Measurements from ENCODE around the gene PRKAR1A.

The PRKAR1A gene

GRCh38 chr17:68569346-68569745 lies 57.1 kb downstream of the PRKAR1A start:
- no peaks in the 10 kb centered on the region for H3K36me3 ChIP-seq (ENCODE audit: control insufficient read depth in 2 of 2, insufficient read depth in 1 of 2, low read length in 2 of 2)
- TF ChIP-seq ZNF514 (tag by site-specific recombination; IDR thresholded peaks at IDR 0.05) (no peak), GFI1B (tag by site-specific recombination; IDR thresholded peaks at IDR 0.05) (no peak), BCL6B (tag by site-specific recombination; IDR thresholded peaks at IDR 0.05) (no peak), ZNF341 (tag by site-specific recombination; IDR thresholded peaks at IDR 0.05; ENCODE audit: low read depth) (no peak), ZNF670 (tag by site-specific recombination; IDR thresholded peaks at IDR 0.05; ENCODE audit: low read depth) (no peak), ZBTB48 (tag by site-specific recombination; IDR thresholded peaks at IDR 0.05) (no peak), YY1 (tag by site-specific recombination; IDR thresholded peaks at IDR 0.05) (no peak), ZNF416 (tag by site-specific recombination; IDR thresholded peaks at IDR 0.05) (no peak), HOXD13 (CRISPR knock-in tag; IDR thresholded peaks at IDR 0.05; ENCODE audit: borderline replicate concordance) (no peak), ZNF449 (tag by site-specific recombination; IDR thresholded peaks at IDR 0.05) (no peak), SP3 (tag by site-specific recombination; IDR thresholded peaks at IDR 0.05) (no peak), ZNF488 (tag by site-specific recombination; IDR thresholded peaks at IDR 0.05) (no peak)
- TF ChIP-seq, protein P1, sequence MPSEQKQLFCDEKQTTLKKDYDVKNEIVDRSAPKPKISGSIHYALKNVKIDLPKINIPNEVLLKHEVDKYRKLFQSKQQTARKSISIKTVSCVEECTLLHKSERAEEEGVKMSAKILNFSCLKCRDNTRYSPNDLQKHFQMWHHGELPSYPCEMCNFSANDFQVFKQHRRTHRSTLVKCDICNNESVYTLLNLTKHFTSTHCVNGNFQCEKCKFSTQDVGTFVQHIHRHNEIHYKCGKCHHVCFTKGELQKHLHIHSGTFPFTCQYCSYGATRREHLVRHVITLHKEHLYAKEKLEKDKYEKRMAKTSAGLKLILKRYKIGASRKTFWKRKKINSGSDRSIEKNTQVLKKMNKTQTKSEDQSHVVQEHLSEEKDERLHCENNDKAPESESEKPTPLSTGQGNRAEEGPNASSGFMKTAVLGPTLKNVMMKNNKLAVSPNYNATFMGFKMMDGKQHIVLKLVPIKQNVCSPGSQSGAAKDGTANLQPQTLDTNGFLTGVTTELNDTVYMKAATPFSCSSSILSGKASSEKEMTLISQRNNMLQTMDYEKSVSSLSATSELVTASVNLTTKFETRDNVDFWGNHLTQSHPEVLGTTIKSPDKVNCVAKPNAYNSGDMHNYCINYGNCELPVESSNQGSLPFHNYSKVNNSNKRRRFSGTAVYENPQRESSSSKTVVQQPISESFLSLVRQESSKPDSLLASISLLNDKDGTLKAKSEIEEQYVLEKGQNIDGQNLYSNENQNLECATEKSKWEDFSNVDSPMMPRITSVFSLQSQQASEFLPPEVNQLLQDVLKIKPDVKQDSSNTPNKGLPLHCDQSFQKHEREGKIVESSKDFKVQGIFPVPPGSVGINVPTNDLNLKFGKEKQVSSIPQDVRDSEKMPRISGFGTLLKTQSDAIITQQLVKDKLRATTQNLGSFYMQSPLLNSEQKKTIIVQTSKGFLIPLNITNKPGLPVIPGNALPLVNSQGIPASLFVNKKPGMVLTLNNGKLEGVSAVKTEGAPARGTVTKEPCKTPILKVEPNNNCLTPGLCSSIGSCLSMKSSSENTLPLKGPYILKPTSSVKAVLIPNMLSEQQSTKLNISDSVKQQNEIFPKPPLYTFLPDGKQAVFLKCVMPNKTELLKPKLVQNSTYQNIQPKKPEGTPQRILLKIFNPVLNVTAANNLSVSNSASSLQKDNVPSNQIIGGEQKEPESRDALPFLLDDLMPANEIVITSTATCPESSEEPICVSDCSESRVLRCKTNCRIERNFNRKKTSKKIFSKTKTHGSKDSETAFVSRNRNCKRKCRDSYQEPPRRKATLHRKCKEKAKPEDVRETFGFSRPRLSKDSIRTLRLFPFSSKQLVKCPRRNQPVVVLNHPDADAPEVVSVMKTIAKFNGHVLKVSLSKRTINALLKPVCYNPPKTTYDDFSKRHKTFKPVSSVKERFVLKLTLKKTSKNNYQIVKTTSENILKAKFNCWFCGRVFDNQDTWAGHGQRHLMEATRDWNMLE (tag by site-specific recombination; conservative IDR thresholded peaks at IDR 0.05; ENCODE audit: low read depth): no peak
- ChIA-PET CTCF (interaction anchor here (0.6 kb wide), 1 partner anchor 102 kb away, joined by 3 read pairs; no protein-coding TSS in a partner anchor), POLR2A (no interaction called here)
- no peak overlapping the region for H3K27ac ChIP-seq (ENCODE audit: extremely low read depth, low read depth, low read length)
- H3K9me3 ChIP-seq (ENCODE audit: control insufficient read depth, insufficient read depth, low read depth, low read length): no peaks in the 10 kb centered on the region
- no peak overlapping the region for H3K4me3 ChIP-seq (ENCODE audit: low read depth, low read length)
- H3K4me1 ChIP-seq (ENCODE audit: control insufficient read depth, insufficient read depth, low read length): no peaks in the 10 kb centered on the region

DNA sequence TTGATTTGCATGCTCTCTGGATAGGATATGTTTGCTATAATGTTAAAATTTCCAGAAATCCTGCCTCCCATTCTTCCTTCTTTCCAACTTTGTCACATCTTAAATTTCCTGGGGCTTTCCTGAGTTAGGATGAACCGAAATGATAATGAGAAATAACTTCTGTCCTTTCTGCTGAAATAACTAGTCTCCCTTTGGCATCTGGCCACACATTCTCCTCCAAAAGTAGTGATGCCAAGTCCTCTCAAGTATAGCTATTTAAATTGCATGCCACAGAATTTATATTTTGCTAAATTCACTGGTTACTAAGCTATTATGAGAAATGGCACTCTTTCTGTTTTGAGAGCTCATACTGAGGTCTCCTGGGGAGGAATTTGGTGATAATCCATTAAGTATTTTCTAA lies 58.3 kb downstream of the PRKAR1A start:
- POLR2A ChIA-PET: no interaction called here
- TF ChIP-seq ZNF157 (tag by site-specific recombination; IDR thresholded peaks at IDR 0.05) (no peak), ZNF114 (tag by site-specific recombination; IDR thresholded peaks at IDR 0.05) (no peak), ZNF324 (tag by site-specific recombination; IDR thresholded peaks at IDR 0.05) (no peak), INSM2 (tag by site-specific recombination; IDR thresholded peaks at IDR 0.05) (no peak), ZNF785 (tag by site-specific recombination; IDR thresholded peaks at IDR 0.05) (no peak)
- TF ChIP-seq, protein P1 (tag by site-specific recombination; conservative IDR thresholded peaks at IDR 0.05; ENCODE audit: low read depth): no peak

More for the DNA sequence above, 58.3 kb downstream of the PRKAR1A start:
- H3K9me3 ChIP-seq (ENCODE audit: control insufficient read depth, insufficient read depth, low read depth, low read length): no peaks in the 10 kb centered on the region
- H3K36me3 ChIP-seq (ENCODE audit: control insufficient read depth in 2 of 2, insufficient read depth in 1 of 2, low read length in 2 of 2): no peaks in the 10 kb centered on the region
- no peak overlapping the region for H3K27ac ChIP-seq (ENCODE audit: extremely low read depth, low read depth, low read length)
- CTCF ChIA-PET: interaction anchor here (0.5 to 1.3 kb wide), 2 partner anchors 43 to 140 kb away, joined by 3 to 4 read pairs; no protein-coding TSS in a partner anchor
- H3K4me1 ChIP-seq (ENCODE audit: control insufficient read depth, insufficient read depth, low read length): no peaks in the 10 kb centered on the region
- no peak overlapping the region for H3K4me3 ChIP-seq (ENCODE audit: low read depth, low read length)

Measured in HEK293 (cell line).